ENCODE data around the gene DCANP1. TPM values are rescaled to one million over a fixed set of nuclear protein-coding genes. Genes with fewer than 3 reads are reported as not detected.

DCANP1 gene
- total RNA-seq, 2 experiments from 2014 or later: not detected

GRCh38 chr5:135429301-135430134, 17.6 kb downstream of the DCANP1 start:
- no peaks in the 10 kb centered on the region for H3K36me3 Mint-ChIP-seq (ENCODE audit: low read depth)
- ChIA-PET POLR2A (no interaction called here), CTCF (no interaction called here)
- H3K27ac Mint-ChIP-seq: no peak overlapping the region
- H3K4me3 Mint-ChIP-seq: no peak overlapping the region
- no peak for DNase-seq
- peaks cover 11% of the 10 kb centered on the region for H3K27me3 Mint-ChIP-seq
- H3K9me3 Mint-ChIP-seq: peaks cover 2% of the 10 kb centered on the region
- H3K4me1 Mint-ChIP-seq: peaks cover 22% of the 10 kb centered on the region

- Mint-ChIP-seq H3K4me3 (no peak overlapping the region), H3K27ac (no peak overlapping the region), H3K4me1 (peaks cover 22% of the 10 kb centered on the region), H3K36me3 (ENCODE audit: low read depth) (no peaks in the 10 kb centered on the region), H3K27me3 (peaks cover 13% of the 10 kb centered on the region), H3K9me3 (peaks cover 2% of the 10 kb centered on the region)
- ChIA-PET CTCF (no interaction called here), POLR2A (no interaction called here)
- no peak for DNase-seq
These were observed 18.6 kb downstream of the DCANP1 start for GRCh38 chr5:135428586-135428985.

GRCh38 chr5:135426102-135427082, 20.8 kb downstream of the DCANP1 start:
- peak; percentile 58 for DNase-seq
- Mint-ChIP-seq H3K36me3 (ENCODE audit: low read depth) (no peaks in the 10 kb centered on the region), H3K4me3 (no peak overlapping the region), H3K9me3 (peaks cover 2% of the 10 kb centered on the region), H3K4me1 (peaks cover 22% of the 10 kb centered on the region), H3K27me3 (peaks cover 21% of the 10 kb centered on the region), H3K27ac (peak overlapping the region; percentile 84)
- CTCF ChIA-PET: interaction anchor here (0.6 to 3.0 kb wide), 12 partner anchors 9 to 274 kb away, joined by 3 to 11 read pairs (median 3); partner anchors contain the start of gene MACROH2A1
- POLR2A ChIA-PET: no interaction called here

- peaks cover 2% of the 10 kb centered on the region for H3K9me3 Mint-ChIP-seq
- peaks cover 22% of the 10 kb centered on the region for H3K4me1 Mint-ChIP-seq
- peaks cover 24% of the 10 kb centered on the region for H3K27me3 Mint-ChIP-seq
- peak overlapping the region; percentile 84 for H3K27ac Mint-ChIP-seq
- CTCF ChIA-PET: interaction anchor here (0.6 to 3.0 kb wide), 10 partner anchors 10 to 273 kb away, joined by 3 to 11 read pairs (median 4); partner anchors contain the start of gene MACROH2A1
- H3K4me3 Mint-ChIP-seq: no peak overlapping the region
- POLR2A ChIA-PET: interaction anchor here (0.8 kb wide), 1 partner anchor 28 kb away, joined by 3 read pairs; no protein-coding TSS in a partner anchor
- H3K36me3 Mint-ChIP-seq (ENCODE audit: low read depth): no peaks in the 10 kb centered on the region
- DNase-seq: no peak
These were observed 21.5 kb downstream of the DCANP1 start for GRCh38 chr5:135425641-135426040.

- H3K27ac Mint-ChIP-seq: no peak overlapping the region
- H3K27me3 Mint-ChIP-seq: peaks cover 39% of the 10 kb centered on the region
- POLR2A ChIA-PET: no interaction called here
- no peak for DNase-seq
- peaks cover 22% of the 10 kb centered on the region for H3K4me1 Mint-ChIP-seq
- CTCF ChIA-PET: interaction anchor here (3.0 kb wide), 1 partner anchor 11 kb away, joined by 11 read pairs; no protein-coding TSS in a partner anchor
- H3K9me3 Mint-ChIP-seq: no peaks in the 10 kb centered on the region
- no peak overlapping the region for H3K4me3 Mint-ChIP-seq
- peaks cover 2% of the 10 kb centered on the region for H3K36me3 Mint-ChIP-seq (ENCODE audit: low read depth)
These were observed 23.3 kb downstream of the DCANP1 start for GRCh38 chr5:135423846-135424168.

GRCh38 chr5:135423146-135423845, 23.9 kb downstream of the DCANP1 start:
- ChIA-PET POLR2A (no interaction called here), CTCF (no interaction called here)
- peaks cover 2% of the 10 kb centered on the region for H3K36me3 Mint-ChIP-seq (ENCODE audit: low read depth)
- H3K4me1 Mint-ChIP-seq: peaks cover 22% of the 10 kb centered on the region
- no peaks in the 10 kb centered on the region for H3K9me3 Mint-ChIP-seq
- DNase-seq: no peak
- peaks cover 38% of the 10 kb centered on the region for H3K27me3 Mint-ChIP-seq
- H3K4me3 Mint-ChIP-seq: no peak overlapping the region
- no peak overlapping the region for H3K27ac Mint-ChIP-seq

DNA sequence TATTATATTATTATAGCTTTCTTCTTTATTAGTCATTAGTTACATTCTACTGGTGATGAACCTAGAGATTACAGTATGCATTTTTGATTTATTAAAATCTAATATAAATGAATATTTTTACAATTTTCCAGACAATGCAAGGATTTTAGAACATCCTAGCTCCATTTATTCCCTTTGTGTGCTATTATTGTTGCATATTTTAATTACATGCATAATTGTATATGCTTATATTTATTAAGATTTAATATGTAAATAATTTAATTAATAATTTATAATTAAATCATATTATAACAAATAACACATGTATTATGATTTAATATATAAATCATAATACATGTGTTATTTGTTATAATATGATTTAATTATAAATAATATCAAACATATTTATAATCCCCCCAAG, 24.7 kb downstream of the DCANP1 start:
- Mint-ChIP-seq H3K27me3 (peaks cover 46% of the 10 kb centered on the region), H3K4me1 (peaks cover 22% of the 10 kb centered on the region), H3K27ac (no peak overlapping the region), H3K9me3 (no peaks in the 10 kb centered on the region), H3K36me3 (ENCODE audit: low read depth) (peaks cover 2% of the 10 kb centered on the region), H3K4me3 (no peak overlapping the region)
- POLR2A ChIA-PET: no interaction called here
- CTCF ChIA-PET: no interaction called here
- no peak for DNase-seq

DNA sequence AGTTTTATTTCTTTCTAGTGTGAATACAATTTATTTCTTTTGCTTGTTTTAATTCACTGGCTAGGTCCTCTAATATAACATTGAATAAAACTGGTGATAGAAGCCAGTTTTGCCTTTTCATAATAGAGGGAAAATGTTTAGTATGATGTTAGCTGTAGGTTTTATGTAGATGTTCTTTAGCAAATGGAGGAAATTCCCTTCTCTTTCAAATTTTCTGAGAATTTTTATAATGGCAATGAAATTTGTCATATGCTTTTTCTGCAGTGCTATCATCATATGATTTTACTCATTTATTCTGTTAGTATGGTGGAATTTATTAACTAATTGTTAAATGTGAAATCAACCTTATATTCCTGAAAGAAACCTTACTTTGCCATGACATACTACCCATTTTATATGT, 30.1 kb downstream of the DCANP1 start:
- ChIA-PET POLR2A (no interaction called here), CTCF (no interaction called here)
- Mint-ChIP-seq H3K36me3 (ENCODE audit: low read depth) (peaks cover 2% of the 10 kb centered on the region), H3K27ac (no peak overlapping the region), H3K4me3 (no peak overlapping the region), H3K9me3 (no peaks in the 10 kb centered on the region), H3K27me3 (peaks cover 66% of the 10 kb centered on the region), H3K4me1 (no peaks in the 10 kb centered on the region)
- DNase-seq: no peak

- POLR2A ChIA-PET: no interaction called here
These were observed 42.1 kb downstream of the DCANP1 start for GRCh38 chr5:135405082-135405481.

GRCh38 chr5:135402031-135402430, 45.1 kb downstream of the DCANP1 start:
- CTCF ChIA-PET: no interaction called here
- Mint-ChIP-seq H3K4me1 (peaks cover 23% of the 10 kb centered on the region), H3K27ac (no peak overlapping the region), H3K27me3 (peaks cover 23% of the 10 kb centered on the region), H3K4me3 (no peak overlapping the region), H3K9me3 (peaks cover 6% of the 10 kb centered on the region), H3K36me3 (ENCODE audit: low read depth) (peaks cover 11% of the 10 kb centered on the region)
- no peak for DNase-seq
- POLR2A ChIA-PET: no interaction called here

More at GRCh38 chr5:135405082-135405481, 42.1 kb downstream of the DCANP1 start:
- Mint-ChIP-seq H3K36me3 (ENCODE audit: low read depth) (no peaks in the 10 kb centered on the region), H3K9me3 (peaks cover 8% of the 10 kb centered on the region), H3K27ac (no peak overlapping the region), H3K27me3 (peaks cover 29% of the 10 kb centered on the region), H3K4me3 (no peak overlapping the region), H3K4me1 (peaks cover 7% of the 10 kb centered on the region)
- CTCF ChIA-PET: interaction anchor here (1.3 kb wide), 1 partner anchor 14 kb away, joined by 3 read pairs; no protein-coding TSS in a partner anchor
- DNase-seq: no peak

DNA sequence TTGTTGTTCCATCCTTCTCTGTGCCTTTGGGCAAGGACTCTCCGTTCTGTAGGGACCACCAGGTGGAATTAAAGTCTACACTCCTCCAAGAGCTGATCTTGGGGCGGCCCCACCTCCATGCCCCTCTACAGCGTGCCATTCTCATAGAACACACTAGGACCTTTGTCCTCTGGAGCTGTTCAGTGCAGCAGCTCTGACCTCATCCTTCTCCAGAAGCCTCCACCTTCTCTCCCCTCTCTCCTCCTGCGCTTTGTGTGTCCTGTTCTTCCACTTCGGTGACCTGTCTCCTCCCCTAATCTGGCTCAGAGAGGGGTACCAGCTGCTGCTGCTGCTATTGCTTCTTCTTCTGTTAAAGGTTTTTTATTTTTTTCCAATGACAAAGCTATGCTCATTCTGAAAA, 46.3 kb downstream of the DCANP1 start:
- CTCF ChIA-PET: interaction anchor here (0.6 to 1.3 kb wide), 2 partner anchors 9 to 790 kb away, joined by 3 read pairs; no protein-coding TSS in a partner anchor
- no peak overlapping the region for H3K27ac Mint-ChIP-seq

GRCh38 chr5:135399794-135400542, 47.2 kb downstream of the DCANP1 start:
- H3K27ac Mint-ChIP-seq: peak overlapping the region; percentile 97
- peaks cover 12% of the 10 kb centered on the region for H3K36me3 Mint-ChIP-seq (ENCODE audit: low read depth)
- H3K9me3 Mint-ChIP-seq: peaks cover 3% of the 10 kb centered on the region
- DNase-seq: no peak
- ChIA-PET CTCF (interaction anchor here (1.3 to 1.7 kb wide), 2 partner anchors 8 to 26 kb away, joined by 3 to 5 read pairs; no protein-coding TSS in a partner anchor), POLR2A (no interaction called here)
- H3K27me3 Mint-ChIP-seq: peaks cover 11% of the 10 kb centered on the region
- H3K4me1 Mint-ChIP-seq: peaks cover 44% of the 10 kb centered on the region
- H3K4me3 Mint-ChIP-seq: peak overlapping the region; percentile 89

More for the DNA sequence above, 46.3 kb downstream of the DCANP1 start:
- H3K36me3 Mint-ChIP-seq (ENCODE audit: low read depth): peaks cover 12% of the 10 kb centered on the region
- H3K4me1 Mint-ChIP-seq: peaks cover 35% of the 10 kb centered on the region
- peaks cover 15% of the 10 kb centered on the region for H3K27me3 Mint-ChIP-seq
- POLR2A ChIA-PET: interaction anchor here (0.5 kb wide), 1 partner anchor 26 kb away, joined by 3 read pairs; no protein-coding TSS in a partner anchor
- DNase-seq: no peak
- peaks cover 6% of the 10 kb centered on the region for H3K9me3 Mint-ChIP-seq
- H3K4me3 Mint-ChIP-seq: peak overlapping the region; percentile 8

Data from activated CD4-positive, alpha-beta T cell treated with anti-CD3 and anti-CD28 coated beads, Interleukin-2, amount 10 ng/mL, durations not matched to agents 7 days and 5 days (primary cell).